ENCODE measurements around the gene CHST9. TPM values are rescaled to one million over a fixed set of nuclear protein-coding genes. Genes with fewer than 3 reads are reported as not detected.

The CHST9 gene
- total and polyA plus RNA-seq, 2 donors (not counting 3 experiments of a cell fraction or from before 2014, with no cell fraction given) = not detected

DNA sequence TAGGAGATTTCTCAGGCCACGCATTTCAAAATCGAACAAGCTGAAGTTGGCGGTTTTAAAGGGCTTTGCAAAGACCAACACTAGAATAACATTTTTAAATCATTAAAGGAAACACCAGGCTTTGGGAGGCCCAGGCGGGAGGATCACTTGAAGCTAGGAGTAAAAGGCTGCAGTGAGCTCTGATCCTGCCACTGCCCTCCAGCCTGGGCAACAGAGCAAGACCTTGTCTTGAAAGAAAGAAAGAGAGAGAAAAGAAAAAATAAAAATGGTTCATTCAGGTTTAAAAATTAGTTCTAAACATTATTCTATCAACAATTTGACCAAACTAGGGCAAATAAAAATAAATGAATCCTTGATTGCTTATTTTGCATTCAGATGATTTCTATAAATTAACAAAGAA lies 789 bp upstream of the CHST9 start:
- Histone ChIP-seq H3K27ac (ENCODE audit: insufficient read depth, low read depth, low read length) (no peak overlapping the region), H3K27me3 (ENCODE audit: control insufficient read depth in 2 of 2, insufficient read depth in 2 of 2, low read length in 2 of 2) (peaks cover 8 to 14% of the 10 kb centered on the region in 2 experiments), H3K79me2 (ENCODE audit: control insufficient read depth, insufficient read depth, low read length) (no peaks in the 10 kb centered on the region), H3K9me3 (replicated peaks; ENCODE audit: control insufficient read depth, insufficient read depth, low read length) (no peaks in the 10 kb centered on the region), H3K4me3 (replicated peaks in 1 of 3; ENCODE audit: insufficient read depth in 1 of 3, low read depth in 1 of 3, low read length in 3 of 3) (no peak overlapping the region), H4K20me1 (replicated peaks; ENCODE audit: control insufficient read depth, extremely low read depth, insufficient read depth, low read length) (no peaks in the 10 kb centered on the region), H2AFZ (ENCODE audit: low read depth, low read length) (no peak overlapping the region), H3K9me1 (replicated peaks; ENCODE audit: control insufficient read depth, extremely low read depth, insufficient read depth, low read length) (no peaks in the 10 kb centered on the region), H3K4me2 (ENCODE audit: insufficient read depth, low read length) (no peak overlapping the region), H3K9ac (replicated peaks; ENCODE audit: extremely low read depth, insufficient read depth, low read length) (no peak overlapping the region), H3K4me1 (ENCODE audit: control insufficient read depth, extremely low read depth, insufficient read depth, low read length) (no peaks in the 10 kb centered on the region), H3K36me3 (ENCODE audit: control insufficient read depth in 2 of 2, extremely low read depth in 1 of 2, insufficient read depth in 2 of 2, low read length in 2 of 2) (no peaks in the 10 kb centered on the region)
- no peak for TF ChIP-seq GATA2 (IDR thresholded peaks at IDR 0.05; ENCODE audit: insufficient read depth, insufficient read length, low read depth, low read length)
- TF ChIP-seq, protein P1, sequence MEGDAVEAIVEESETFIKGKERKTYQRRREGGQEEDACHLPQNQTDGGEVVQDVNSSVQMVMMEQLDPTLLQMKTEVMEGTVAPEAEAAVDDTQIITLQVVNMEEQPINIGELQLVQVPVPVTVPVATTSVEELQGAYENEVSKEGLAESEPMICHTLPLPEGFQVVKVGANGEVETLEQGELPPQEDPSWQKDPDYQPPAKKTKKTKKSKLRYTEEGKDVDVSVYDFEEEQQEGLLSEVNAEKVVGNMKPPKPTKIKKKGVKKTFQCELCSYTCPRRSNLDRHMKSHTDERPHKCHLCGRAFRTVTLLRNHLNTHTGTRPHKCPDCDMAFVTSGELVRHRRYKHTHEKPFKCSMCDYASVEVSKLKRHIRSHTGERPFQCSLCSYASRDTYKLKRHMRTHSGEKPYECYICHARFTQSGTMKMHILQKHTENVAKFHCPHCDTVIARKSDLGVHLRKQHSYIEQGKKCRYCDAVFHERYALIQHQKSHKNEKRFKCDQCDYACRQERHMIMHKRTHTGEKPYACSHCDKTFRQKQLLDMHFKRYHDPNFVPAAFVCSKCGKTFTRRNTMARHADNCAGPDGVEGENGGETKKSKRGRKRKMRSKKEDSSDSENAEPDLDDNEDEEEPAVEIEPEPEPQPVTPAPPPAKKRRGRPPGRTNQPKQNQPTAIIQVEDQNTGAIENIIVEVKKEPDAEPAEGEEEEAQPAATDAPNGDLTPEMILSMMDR (IDR thresholded peaks at IDR 0.05; ENCODE audit: extremely low read depth in 1 of 2, insufficient read depth in 1 of 2, low read depth in 1 of 2, low read length in 2 of 2) = no peak
- no peak for TF ChIP-seq FOS (IDR thresholded peaks at IDR 0.05; ENCODE audit: borderline replicate concordance, insufficient read depth, low read length)
- no peak for TF ChIP-seq POLR2A (IDR thresholded peaks at IDR 0.05; ENCODE audit: low read depth, low read length)
- TF ChIP-seq, protein P2, sequence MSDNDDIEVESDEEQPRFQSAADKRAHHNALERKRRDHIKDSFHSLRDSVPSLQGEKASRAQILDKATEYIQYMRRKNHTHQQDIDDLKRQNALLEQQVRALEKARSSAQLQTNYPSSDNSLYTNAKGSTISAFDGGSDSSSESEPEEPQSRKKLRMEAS (IDR thresholded peaks at IDR 0.05; ENCODE audit: insufficient read depth, insufficient read length) = no peak
- no peak for TF ChIP-seq JUN (IDR thresholded peaks at IDR 0.05; ENCODE audit: borderline replicate concordance, insufficient read depth, insufficient read length, low read depth)
- DNase-seq (ENCODE audit: low read depth, low spot score) (no peak), FAIRE-seq (no peak)
- ChIA-PET POLR2A (no interaction called here), CTCF (no interaction called here)
- dilution Hi-C loops (cut with MboI; ENCODE audit: extremely low pct_ligation_motif_present, low sequenced_read_pairs) (no loop called here), intact Hi-C loops (cut with micrococcal nuclease) (no loop called here)
- BruUV-seq (replicated peaks) = no TSS peak

Measured in endothelial cell of umbilical vein (primary cell).